Immature natural killer cell (primary cell): ENCODE results near the gene SLC9A3. TPM values are rescaled to one million over a fixed set of nuclear protein-coding genes. Genes with fewer than 3 reads are reported as not detected.
A peak's percentile ranks its signal among the peaks of the same experiment; 100 is the strongest.

Experiments used
- DNase-seq, 3 donors: peaks; one replicate each; pipeline ENCODE4 v3.0.0; 2022; ENCODE audit warnings: mixed read lengths in 1 of 3
- H3K27ac Mint-ChIP-seq, 6 donors: one replicate each; pipeline ENCODE4 v1.8.0; 2020; ENCODE audit warnings: mixed read lengths in 6 of 6, mild to moderate bottlenecking in 5 of 6, inconsistent platforms in 4 of 6, moderate library complexity in 3 of 6
- H3K27me3 Mint-ChIP-seq, 3 donors: one replicate each; pipeline ENCODE4 v1.8.0; 2020 to 2021; ENCODE audit warnings: low read depth in 3 of 3, mild to moderate bottlenecking in 3 of 3, mixed read lengths in 3 of 3, moderate library complexity in 3 of 3, inconsistent platforms in 1 of 3
- H3K36me3 Mint-ChIP-seq, 3 donors: one replicate each; pipeline ENCODE4 v1.8.0; 2020; ENCODE audit warnings: mixed read lengths in 3 of 3, inconsistent platforms in 2 of 3, mild to moderate bottlenecking in 2 of 3
- H3K4me1 Mint-ChIP-seq, 2 donors: one replicate each; pipeline ENCODE4 v1.8.0; 2020; ENCODE audit warnings: inconsistent platforms in 2 of 2, mild to moderate bottlenecking in 2 of 2, mixed read lengths in 2 of 2, moderate library complexity in 1 of 2
- H3K4me3 Mint-ChIP-seq, 5 donors: one replicate each; pipeline ENCODE4 v1.8.0; 2020; ENCODE audit warnings: mild to moderate bottlenecking in 5 of 5, mixed read lengths in 5 of 5, inconsistent platforms in 3 of 5, moderate library complexity in 3 of 5
- H3K9me3 Mint-ChIP-seq, 6 donors: one replicate each; pipeline ENCODE4 v1.8.0; 2020; ENCODE audit warnings: mild to moderate bottlenecking in 6 of 6, mixed read lengths in 6 of 6, inconsistent platforms in 4 of 6, moderate library complexity in 3 of 6
- polyA plus RNA-seq, 3 donors: library from polyadenylated mRNA; unstranded; fragments of 300-500 nt; fragmentation: Illumina TruSeq; gene quantifications; one replicate each; pipeline ENCODE4 v1.2.3, GENCODE V29; 2021

SLC9A3 gene
- polyA plus RNA-seq = 1 to 10 TPM in 2 of 3 donors, under 1 TPM in 1; 0.66 to 1.7 (median 1.5) TPM

DNA sequence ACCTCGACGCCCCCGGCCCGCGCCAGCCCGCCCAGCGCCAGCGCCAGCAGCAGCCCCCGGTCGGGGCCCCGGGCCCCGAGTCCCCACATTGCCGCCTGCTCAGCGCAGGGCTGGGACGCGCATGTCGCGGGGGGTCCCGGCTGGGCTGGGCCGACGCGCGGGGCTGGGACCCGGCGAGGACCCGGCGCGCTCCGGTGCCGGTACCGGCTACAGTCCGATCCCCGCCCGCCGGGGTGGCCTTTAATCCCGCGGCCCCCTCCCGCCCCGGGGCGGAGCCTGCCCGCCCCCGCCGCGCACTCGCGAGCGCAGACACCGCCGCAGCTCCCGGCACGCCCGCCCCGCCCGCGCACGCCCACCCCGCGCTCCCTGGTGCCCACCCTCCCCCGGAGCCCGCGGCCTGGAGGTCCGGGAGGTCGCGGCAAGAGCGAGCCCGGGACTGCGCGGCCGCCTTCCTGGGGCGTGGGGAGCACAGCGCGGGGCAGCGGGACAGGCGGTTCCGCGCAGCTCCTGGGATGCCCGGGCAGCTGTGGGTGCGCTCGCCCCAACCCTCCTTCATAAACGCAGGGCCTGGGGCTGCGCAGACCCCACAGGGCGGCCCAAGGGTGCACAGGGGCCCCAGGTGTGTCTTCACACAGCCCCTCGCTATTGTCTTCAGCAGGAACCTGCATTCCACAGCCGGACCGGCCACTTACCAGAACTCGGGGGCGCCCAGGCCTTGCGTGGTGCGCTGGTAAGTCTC is at the start of gene SLC9A3:
TSS of gene SLC9A3 (minus strand) at position 216 of the 739 bp plus-strand sequence.
- peak within 1 kb of the TSS in 4 of 5 donors; percentile 33 to 63 (median 47) for H3K4me3 Mint-ChIP-seq
- peaks cover 16 to 29% of the 10 kb centered on the region in 2 donors for H3K4me1 Mint-ChIP-seq
- H3K27ac Mint-ChIP-seq = no peak within 1 kb of the TSS
- no peaks in the 10 kb centered on the region for H3K36me3 Mint-ChIP-seq
- peaks cover 14 to 21% (median 16%) of the 10 kb centered on the region in 3 donors for H3K27me3 Mint-ChIP-seq
- peaks cover 0 to 2% (median 0%) of the 10 kb centered on the region in 6 donors for H3K9me3 Mint-ChIP-seq
- no peak for DNase-seq

DNA sequence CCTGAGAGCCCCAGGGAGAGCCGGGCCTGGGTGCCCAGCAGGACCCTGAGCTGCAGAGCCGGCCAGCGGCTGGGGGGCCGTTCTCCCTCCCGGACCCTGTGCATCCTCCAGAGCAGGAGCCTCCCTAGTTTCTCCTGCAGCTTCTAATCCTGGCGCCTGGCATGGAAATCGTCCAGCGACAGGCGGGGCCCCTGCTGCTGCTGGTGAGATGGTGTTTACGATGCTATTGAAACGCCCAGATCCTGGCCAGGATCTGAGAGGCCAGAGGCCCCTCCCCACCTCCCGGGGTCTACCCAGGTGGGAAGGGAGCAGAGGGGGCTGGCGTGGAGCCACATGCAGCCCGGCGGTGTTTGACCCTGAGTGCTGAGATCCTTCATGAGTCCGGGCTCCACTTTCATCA is 49.7 kb upstream of the SLC9A3 start:
- peaks cover 0 to 4% (median 0%) of the 10 kb centered on the region in 3 donors for H3K36me3 Mint-ChIP-seq
- no peak overlapping the region for H3K27ac Mint-ChIP-seq
- peaks cover 3 to 16% (median 15%) of the 10 kb centered on the region in 3 donors for H3K27me3 Mint-ChIP-seq

DNA sequence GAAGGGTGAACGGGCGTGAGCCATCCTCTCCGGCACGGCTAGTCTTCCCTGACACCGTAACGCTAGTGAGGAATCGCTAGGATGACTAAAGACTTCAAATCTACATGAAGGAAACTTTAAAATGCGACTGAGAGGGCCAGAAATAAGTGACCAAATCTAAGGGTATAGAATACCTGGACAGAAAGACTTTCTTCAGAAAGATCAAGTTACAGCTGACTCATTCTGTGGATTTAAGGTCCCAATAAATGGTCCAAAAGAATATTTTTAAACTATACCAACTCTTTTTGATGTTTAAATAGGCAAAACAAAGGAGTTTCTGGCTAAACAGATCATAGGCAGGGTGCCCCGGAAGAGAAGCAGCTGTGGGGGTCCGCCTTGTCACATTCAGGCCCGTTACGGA is 49.0 kb upstream of the SLC9A3 start:
- no peaks in the 10 kb centered on the region for H3K4me1 Mint-ChIP-seq

More for the DNA sequence above, 49.7 kb upstream of the SLC9A3 start:
- no peak for DNase-seq
- Mint-ChIP-seq H3K9me3 (peaks cover 4 to 21% (median 10%) of the 10 kb centered on the region in 6 donors), H3K4me1 (no peaks in the 10 kb centered on the region), H3K4me3 (no peak overlapping the region)

DNA sequence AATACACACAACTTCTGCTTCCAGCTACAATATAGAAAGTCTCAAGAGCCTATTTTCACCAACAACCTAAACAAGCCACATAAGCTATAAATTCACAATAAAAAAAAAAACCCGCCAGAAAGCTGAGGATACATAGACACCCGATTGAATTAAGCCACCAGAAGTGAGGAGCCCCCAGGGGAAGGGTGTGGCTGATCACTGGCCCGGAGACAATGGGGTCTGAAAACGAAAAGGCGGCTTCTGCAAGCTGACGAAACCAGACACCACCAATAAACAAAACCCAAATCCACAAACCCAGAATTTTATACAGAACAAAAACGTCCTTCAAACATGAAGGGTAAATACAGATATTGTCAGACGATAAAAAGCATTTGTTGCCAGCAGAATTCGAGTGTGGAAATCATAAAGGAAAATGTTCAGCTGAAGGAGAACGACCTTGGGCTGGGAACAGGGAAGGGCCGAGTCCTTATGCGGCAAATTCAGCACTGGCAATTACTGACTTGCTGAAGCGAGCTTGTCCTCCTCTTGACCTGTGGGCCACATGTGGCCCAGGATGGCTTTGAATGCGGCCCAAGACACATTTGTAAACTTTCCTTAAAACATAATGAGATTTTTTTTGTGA is 48.3 kb upstream of the SLC9A3 start:
- DNase-seq = no peak
- Mint-ChIP-seq H3K4me1 (no peaks in the 10 kb centered on the region), H3K36me3 (peaks cover 0 to 4% (median 0%) of the 10 kb centered on the region in 3 donors), H3K27ac (no peak overlapping the region), H3K27me3 (peaks cover 3 to 11% (median 10%) of the 10 kb centered on the region in 3 donors), H3K4me3 (no peak overlapping the region), H3K9me3 (peaks cover 4 to 17% (median 10%) of the 10 kb centered on the region in 6 donors)

More for the DNA sequence above, 49.0 kb upstream of the SLC9A3 start:
- Mint-ChIP-seq H3K36me3 (peaks cover 0 to 4% (median 0%) of the 10 kb centered on the region in 3 donors), H3K9me3 (peaks cover 4 to 21% (median 10%) of the 10 kb centered on the region in 6 donors), H3K4me3 (no peak overlapping the region), H3K27ac (no peak overlapping the region), H3K27me3 (peaks cover 3 to 15% (median 10%) of the 10 kb centered on the region in 3 donors)
- DNase-seq = no peak

DNA sequence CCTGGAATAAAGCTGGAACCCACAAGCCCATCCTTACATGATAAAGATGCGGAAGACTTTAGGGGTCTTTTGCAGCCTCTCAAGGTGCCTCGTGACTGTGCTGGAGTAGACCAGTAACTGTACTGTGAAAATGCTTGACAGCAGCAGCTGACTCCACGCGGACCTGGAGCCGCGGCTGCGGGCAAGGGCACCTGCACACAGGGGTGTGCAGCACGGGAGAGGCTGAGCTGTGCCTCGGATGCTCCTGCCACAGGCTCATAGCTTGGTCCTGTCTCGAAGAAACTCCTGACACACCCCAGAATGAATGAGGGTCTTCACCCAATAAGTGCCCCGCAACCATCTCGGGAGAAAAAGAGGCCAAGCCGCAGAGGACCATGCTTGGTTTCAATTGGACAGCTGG is 47.5 kb upstream of the SLC9A3 start:
- peaks cover 3 to 13% (median 11%) of the 10 kb centered on the region in 3 donors for H3K27me3 Mint-ChIP-seq
- H3K4me1 Mint-ChIP-seq = no peaks in the 10 kb centered on the region
- H3K9me3 Mint-ChIP-seq = peaks cover 4 to 16% (median 10%) of the 10 kb centered on the region in 6 donors
- peaks cover 0 to 4% (median 0%) of the 10 kb centered on the region in 3 donors for H3K36me3 Mint-ChIP-seq
- H3K4me3 Mint-ChIP-seq = no peak overlapping the region
- no peak overlapping the region for H3K27ac Mint-ChIP-seq
- no peak for DNase-seq

DNA sequence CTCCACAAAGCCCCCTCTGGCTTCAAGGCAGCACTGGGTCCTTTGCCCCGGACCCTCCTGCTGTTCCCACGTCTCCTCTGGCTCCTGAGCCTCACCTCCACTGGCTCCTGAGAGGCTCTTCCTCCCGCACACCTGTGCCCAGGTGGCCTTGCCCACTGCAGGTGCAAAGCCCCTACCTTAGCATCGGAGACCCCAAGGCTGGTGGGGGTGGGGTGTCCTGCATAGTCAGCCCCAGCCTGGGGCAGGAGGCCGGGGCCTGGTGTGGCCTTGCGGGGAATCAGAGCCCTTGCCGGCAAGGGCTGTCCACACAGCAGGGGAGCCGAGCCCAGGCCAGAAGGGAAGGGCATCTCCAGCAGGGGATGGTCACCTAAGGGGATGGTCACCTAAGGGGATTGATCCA is 46.6 kb upstream of the SLC9A3 start:
- no peaks in the 10 kb centered on the region for H3K36me3 Mint-ChIP-seq
- H3K4me3 Mint-ChIP-seq = no peak overlapping the region
- DNase-seq = no peak
- peaks cover 1 to 9% (median 5%) of the 10 kb centered on the region in 6 donors for H3K9me3 Mint-ChIP-seq
- peaks cover 3 to 13% (median 12%) of the 10 kb centered on the region in 3 donors for H3K27me3 Mint-ChIP-seq
- H3K27ac Mint-ChIP-seq = no peak overlapping the region
- no peaks in the 10 kb centered on the region for H3K4me1 Mint-ChIP-seq

DNA sequence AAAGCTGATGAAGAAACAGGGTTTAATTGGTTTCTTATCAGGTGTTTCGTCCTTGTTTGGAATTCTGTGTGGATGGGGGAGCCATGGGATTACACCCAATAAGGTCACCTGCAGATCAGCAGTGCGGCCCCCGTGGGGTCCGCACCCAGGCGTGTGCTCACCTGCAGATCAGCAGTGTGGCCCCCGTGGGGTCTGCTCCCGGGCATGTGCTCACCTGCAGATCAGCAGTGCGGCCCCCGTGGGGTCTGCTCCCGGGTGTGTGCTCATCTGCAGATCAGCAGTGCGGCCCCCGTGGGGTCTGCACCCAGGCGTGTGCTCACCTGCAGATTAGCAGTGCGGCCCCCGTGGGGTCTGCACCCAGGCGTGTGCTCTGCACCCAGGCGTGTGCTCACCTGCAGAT is 46.2 kb upstream of the SLC9A3 start:
- Mint-ChIP-seq H3K27me3 (peaks cover 3 to 13% (median 10%) of the 10 kb centered on the region in 3 donors), H3K9me3 (peaks cover 0 to 4% (median 2%) of the 10 kb centered on the region in 6 donors), H3K36me3 (no peaks in the 10 kb centered on the region), H3K4me3 (no peak overlapping the region), H3K27ac (no peak overlapping the region), H3K4me1 (no peaks in the 10 kb centered on the region)
- no peak for DNase-seq

DNA sequence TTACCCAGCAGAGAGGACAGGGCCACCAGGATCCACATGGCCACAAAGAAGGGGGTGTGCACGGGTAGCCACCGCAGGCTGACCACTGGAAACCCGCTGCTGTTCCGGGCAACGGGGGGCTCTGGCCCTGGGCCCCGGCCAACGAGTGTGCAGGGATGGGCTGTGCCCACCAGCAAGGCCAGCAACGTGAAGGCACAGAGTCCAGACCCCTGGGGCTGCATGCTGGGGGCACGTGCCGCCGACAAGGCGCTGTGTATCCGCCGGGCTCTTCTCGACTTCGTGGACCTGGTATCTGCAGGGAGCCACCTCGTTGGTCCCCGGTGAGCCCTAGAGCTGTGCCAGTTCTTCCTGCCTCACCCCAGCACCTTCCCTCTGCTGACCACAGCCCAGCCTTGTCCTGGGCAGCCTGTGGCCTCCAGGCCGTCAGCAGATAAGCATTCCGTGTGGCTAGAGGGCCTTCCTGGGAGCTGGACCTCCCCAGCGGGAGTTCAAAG is 45.7 kb upstream of the SLC9A3 start:
- Mint-ChIP-seq H3K4me1 (no peaks in the 10 kb centered on the region), H3K9me3 (no peaks in the 10 kb centered on the region), H3K27ac (no peak overlapping the region), H3K36me3 (no peaks in the 10 kb centered on the region), H3K4me3 (no peak overlapping the region), H3K27me3 (peaks cover 3 to 10% (median 8%) of the 10 kb centered on the region in 3 donors)
- DNase-seq = no peak

DNA sequence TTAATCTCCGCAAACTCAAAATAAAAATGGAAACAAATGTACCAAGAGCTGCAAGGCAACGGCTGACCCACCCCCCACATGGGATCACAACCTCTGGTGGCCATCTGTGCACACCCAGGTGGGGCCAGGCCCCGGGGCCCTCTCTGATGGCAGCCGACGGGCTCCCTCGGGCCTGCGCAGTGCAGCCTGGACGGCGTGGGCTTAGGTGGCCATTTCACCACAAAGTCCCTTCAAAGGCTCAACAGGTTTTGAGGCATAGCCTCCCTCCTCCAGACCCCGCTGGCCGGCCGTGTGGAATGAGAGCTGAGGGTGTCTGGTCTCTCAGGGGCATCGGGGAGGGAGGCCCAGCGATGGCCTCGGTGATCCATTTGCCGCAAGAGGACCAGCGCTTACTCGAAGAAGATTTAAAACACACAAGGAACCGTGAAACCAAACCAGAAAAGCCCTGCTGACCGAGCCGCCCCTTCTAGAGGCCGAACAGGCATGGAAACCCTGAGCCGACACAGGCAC is 45.2 kb upstream of the SLC9A3 start:
- H3K36me3 Mint-ChIP-seq = no peaks in the 10 kb centered on the region
- no peaks in the 10 kb centered on the region for H3K9me3 Mint-ChIP-seq
- peaks cover 2 to 9% (median 8%) of the 10 kb centered on the region in 3 donors for H3K27me3 Mint-ChIP-seq
- H3K27ac Mint-ChIP-seq = no peak overlapping the region
- H3K4me1 Mint-ChIP-seq = no peaks in the 10 kb centered on the region
- DNase-seq = no peak
- no peak overlapping the region for H3K4me3 Mint-ChIP-seq

DNA sequence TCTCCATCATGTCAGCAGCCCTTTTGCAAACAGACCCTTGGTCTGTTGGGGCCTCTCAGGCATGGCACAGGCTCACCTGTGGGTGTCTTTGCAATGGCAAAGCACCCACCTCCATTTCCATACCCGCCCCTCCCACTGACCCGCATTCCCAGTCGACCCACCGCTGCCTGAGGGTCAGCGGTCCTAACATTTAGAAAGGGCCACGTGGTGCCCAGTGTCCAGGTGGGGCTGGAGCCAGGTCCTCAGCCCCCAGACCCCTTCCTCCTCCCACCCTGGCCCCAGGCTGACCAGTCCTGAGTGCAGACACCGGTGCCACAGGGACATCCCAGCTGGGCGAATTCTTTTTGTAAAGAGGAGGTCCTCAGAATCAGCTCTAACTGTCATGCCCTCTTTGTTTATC is 44.6 kb upstream of the SLC9A3 start:
- Mint-ChIP-seq H3K9me3 (no peaks in the 10 kb centered on the region), H3K4me1 (no peaks in the 10 kb centered on the region), H3K27ac (no peak overlapping the region), H3K27me3 (peaks cover 2 to 7% (median 5%) of the 10 kb centered on the region in 3 donors), H3K36me3 (no peaks in the 10 kb centered on the region), H3K4me3 (no peak overlapping the region)
- DNase-seq = no peak

DNA sequence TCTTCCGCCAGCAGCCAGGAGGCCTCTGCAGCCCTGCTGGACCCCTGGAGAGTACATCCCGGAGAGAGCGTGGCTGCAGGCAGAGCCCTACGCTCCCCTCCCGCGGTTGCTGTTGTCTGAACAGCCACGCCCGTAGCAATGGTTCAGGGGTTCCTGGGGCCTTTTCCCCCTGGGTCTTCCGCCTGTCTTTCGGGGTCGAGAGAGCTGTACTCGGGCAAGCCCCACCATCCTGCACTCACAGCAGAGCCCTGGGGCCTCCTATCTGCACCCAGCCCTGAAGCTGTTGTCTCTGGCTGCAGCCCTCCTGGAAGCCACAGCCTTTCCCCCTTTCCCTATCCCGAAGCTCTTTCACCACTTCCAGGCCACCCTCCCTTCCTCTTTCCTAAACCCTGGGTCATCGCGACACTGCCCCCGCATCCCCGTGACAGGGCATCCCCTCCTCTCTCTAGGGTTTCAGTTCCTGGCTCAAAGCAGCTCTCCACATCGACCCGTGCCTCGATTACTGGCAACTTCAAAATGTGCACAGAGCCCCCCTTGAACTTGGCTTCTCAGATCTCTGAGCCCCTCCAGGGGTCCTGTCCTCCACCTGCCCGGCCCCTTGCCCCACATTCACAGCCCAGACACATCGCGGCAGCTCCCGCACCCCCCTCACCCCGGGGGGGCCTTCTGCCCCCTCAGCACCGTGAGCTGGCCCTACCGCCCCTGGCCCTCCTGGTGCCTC is 44.0 kb upstream of the SLC9A3 start:
- H3K27ac Mint-ChIP-seq = no peak overlapping the region
- H3K27me3 Mint-ChIP-seq = peaks cover 2 to 7% (median 3%) of the 10 kb centered on the region in 3 donors

DNA sequence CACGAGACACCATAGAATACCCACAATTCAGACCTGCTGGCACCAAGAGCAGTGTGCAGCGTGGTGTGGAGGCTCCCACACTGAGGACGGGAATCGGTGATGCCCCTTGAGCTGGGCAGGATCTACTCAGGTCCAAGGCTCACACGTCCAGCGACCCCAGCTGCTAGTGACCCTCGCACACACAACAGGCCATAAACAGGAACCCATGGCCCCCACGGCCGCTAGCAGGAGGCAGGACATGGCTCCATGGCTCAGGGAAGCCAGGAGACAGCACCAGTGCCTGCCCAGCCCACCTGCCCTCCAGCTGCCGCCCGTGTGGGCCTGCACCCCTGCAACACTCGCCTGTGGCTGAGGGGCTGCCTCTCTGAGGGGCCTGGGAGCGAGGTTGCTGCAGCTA is 43.4 kb upstream of the SLC9A3 start:
- H3K36me3 Mint-ChIP-seq = no peaks in the 10 kb centered on the region
- peaks cover 2 to 7% (median 3%) of the 10 kb centered on the region in 3 donors for H3K27me3 Mint-ChIP-seq
- no peak overlapping the region for H3K27ac Mint-ChIP-seq
- H3K4me1 Mint-ChIP-seq = no peaks in the 10 kb centered on the region
- no peak for DNase-seq
- no peaks in the 10 kb centered on the region for H3K9me3 Mint-ChIP-seq
- H3K4me3 Mint-ChIP-seq = no peak overlapping the region

More for the DNA sequence above, 44.0 kb upstream of the SLC9A3 start:
- Mint-ChIP-seq H3K9me3 (no peaks in the 10 kb centered on the region), H3K4me1 (no peaks in the 10 kb centered on the region), H3K4me3 (no peak overlapping the region), H3K36me3 (no peaks in the 10 kb centered on the region)
- DNase-seq = no peak

DNA sequence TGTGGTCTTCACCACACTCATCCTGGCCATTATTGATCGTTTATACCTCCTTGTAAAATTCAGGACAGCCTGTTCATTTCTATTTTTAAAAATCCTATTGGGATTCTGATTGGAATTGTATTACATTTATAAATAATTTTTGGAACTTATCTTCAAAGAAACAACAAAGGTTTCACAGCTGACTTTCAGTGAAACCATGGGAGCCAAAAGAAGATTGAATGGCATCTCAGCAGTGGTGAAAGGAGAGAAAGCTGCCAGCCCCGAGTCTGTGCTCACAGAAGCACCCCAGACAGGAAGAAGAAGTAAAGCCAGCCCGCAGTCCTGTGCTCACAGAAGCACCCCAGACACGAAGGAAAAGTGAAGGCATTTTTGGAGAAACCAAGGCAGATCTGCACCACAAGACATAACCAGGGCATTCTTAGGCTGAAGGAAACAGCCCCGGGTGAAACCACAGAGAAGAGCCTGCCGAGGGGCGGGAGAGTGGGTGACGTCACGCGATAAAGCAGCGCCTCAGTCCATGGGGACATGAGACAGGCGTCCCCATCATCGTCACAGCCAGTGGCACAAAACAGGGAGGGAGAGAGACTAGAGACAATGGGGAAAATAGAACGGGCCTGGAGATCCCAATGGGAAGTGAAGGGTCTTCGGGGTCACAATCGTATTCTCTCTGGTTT is 42.5 kb upstream of the SLC9A3 start:
- no peak overlapping the region for H3K4me3 Mint-ChIP-seq
- no peak for DNase-seq
- H3K9me3 Mint-ChIP-seq = no peaks in the 10 kb centered on the region
- H3K27me3 Mint-ChIP-seq = peaks cover 0 to 7% (median 1%) of the 10 kb centered on the region in 3 donors
- H3K36me3 Mint-ChIP-seq = no peaks in the 10 kb centered on the region
- H3K27ac Mint-ChIP-seq = no peak overlapping the region
- no peaks in the 10 kb centered on the region for H3K4me1 Mint-ChIP-seq
